Neutrophil (primary cell): ENCODE results near the gene RPL36.

Experiments
- H3K27ac ChIP-seq: fragments of 200-600 bp; sonication (generic); 2 replicates; pipeline ENCODE4 v1.5.1; 2016; ENCODE audit warnings: mild to moderate bottlenecking, moderate library complexity
- H3K27me3 ChIP-seq: fragments of 200-600 bp; sonication (generic); 2 replicates; pipeline ENCODE4 v1.6.0; 2016; ENCODE audit warnings: mild to moderate bottlenecking
- H3K36me3 ChIP-seq: fragments of 200-600 bp; sonication (generic); 2 replicates; pipeline ENCODE4 v1.5.1; 2017
- H3K4me1 ChIP-seq, 2 experiments: fragments of 200-600 bp in 1 of 2; sonication (generic) in 1 of 2; 1 replicate in 1 of 2; 2 replicates in 1 of 2; pipeline versions ENCODE4 v1.5.1 to v1.6.1; 2013 to 2016; ENCODE audit warnings: low read depth in 1 of 2, low read length in 1 of 2, mild to moderate bottlenecking in 1 of 2, moderate library complexity in 1 of 2; ENCODE audit not compliant: control insufficient read depth in 1 of 2, insufficient read depth in 1 of 2
- H3K4me3 ChIP-seq, 2 experiments: fragments of 200-600 bp in 1 of 2; sonication (generic) in 1 of 2; 1 replicate in 1 of 2; 2 replicates in 1 of 2; pipeline ENCODE4 v1.5.1; 2013 to 2016; ENCODE audit warnings: low read depth in 1 of 2, low read length in 1 of 2, mild to moderate bottlenecking in 1 of 2, moderate library complexity in 1 of 2
- H3K9me3 ChIP-seq: fragments of 200-600 bp; sonication (generic); 2 replicates; pipeline ENCODE4 v1.5.1; 2016
- CTCF ChIP-seq: fragments of 200-600 bp; sonication (generic); IDR thresholded peaks from 2 replicates; pipeline ENCODE4 v1.5.1; 2016; ENCODE audit warnings: antibody characterized with exemption

RPL36 gene

GRCh38 chr19:5681391-5682106 lies 8.5 kb upstream of the RPL36 start:
- Histone ChIP-seq H3K27ac (peak overlapping the region; percentile 82), H3K36me3 (no peaks in the 10 kb centered on the region), H3K4me1 (peaks cover 25 to 26% of the 10 kb centered on the region in 2 experiments), H3K27me3 (peaks cover 6% of the 10 kb centered on the region), H3K4me3 (peak overlapping the region; percentile 73 to 90), H3K9me3 (no peaks in the 10 kb centered on the region)
- TF ChIP-seq CTCF, result no peak

GRCh38 chr19:5682107-5682482 lies 8.0 kb upstream of the RPL36 start:
- no peak overlapping the region for H3K4me3 ChIP-seq
- no peak overlapping the region for H3K27ac ChIP-seq
- no peak for TF ChIP-seq CTCF
- H3K36me3 ChIP-seq, result no peaks in the 10 kb centered on the region
- peaks cover 6% of the 10 kb centered on the region for H3K27me3 ChIP-seq
- peaks cover 28 to 32% of the 10 kb centered on the region in 2 experiments for H3K4me1 ChIP-seq
- H3K9me3 ChIP-seq, result no peaks in the 10 kb centered on the region

- H3K36me3 ChIP-seq, result no peaks in the 10 kb centered on the region
- H3K4me3 ChIP-seq, result no peak overlapping the region
- H3K4me1 ChIP-seq, result peaks cover 33 to 40% of the 10 kb centered on the region in 2 experiments
- peaks cover 6% of the 10 kb centered on the region for H3K27me3 ChIP-seq
- no peaks in the 10 kb centered on the region for H3K9me3 ChIP-seq
- H3K27ac ChIP-seq, result no peak overlapping the region
- TF ChIP-seq CTCF, result no peak
These were observed 6.8 kb upstream of the RPL36 start for GRCh38 chr19:5683177-5683886.

GRCh38 chr19:5684694-5685430 lies 5.2 kb upstream of the RPL36 start:
- Histone ChIP-seq H3K27ac (no peak overlapping the region), H3K9me3 (no peaks in the 10 kb centered on the region), H3K4me1 (peaks cover 29 to 38% of the 10 kb centered on the region in 2 experiments), H3K27me3 (peaks cover 6% of the 10 kb centered on the region), H3K4me3 (no peak overlapping the region), H3K36me3 (no peaks in the 10 kb centered on the region)
- no peak for TF ChIP-seq CTCF

- no peak for TF ChIP-seq CTCF
- peak overlapping the region; percentile 88 for H3K27ac ChIP-seq
- H3K27me3 ChIP-seq, result peaks cover 6% of the 10 kb centered on the region
- H3K4me3 ChIP-seq, result peak overlapping the region; percentile 68 to 91
- H3K9me3 ChIP-seq, result no peaks in the 10 kb centered on the region
- peaks cover 30 to 41% of the 10 kb centered on the region in 2 experiments for H3K4me1 ChIP-seq
- no peaks in the 10 kb centered on the region for H3K36me3 ChIP-seq
These were observed 3.8 kb upstream of the RPL36 start for GRCh38 chr19:5686326-5686646.
